OCI-LY3 (cell line): ENCODE results near the gene POLR3B.

Experiments
- H2AFZ ChIP-seq: fragments of 200-600, 300-600 bp; shearing (Covaris generic); 2 replicates; pipeline ENCODE4 v1.6.0; 2014; ENCODE audit warnings: antibody characterized with exemption, low read depth, low read length
- H3K27ac ChIP-seq: fragments of 200-600, 300-600 bp; sonication (generic); 2 replicates; pipeline ENCODE4 v1.5.1; 2014; ENCODE audit warnings: mild to moderate bottlenecking, low read length, moderate library complexity, mixed read lengths
- H3K27me3 ChIP-seq: fragments of 200-600, 300-600 bp; sonication (generic); 2 replicates; pipeline ENCODE4 v1.6.1; 2014; ENCODE audit warnings: low read depth, low read length, mixed read lengths
- H3K36me3 ChIP-seq: fragments of 200-600, 300-600 bp; sonication (generic); replicated peaks from 2 replicates; pipeline ENCODE3; 2014; ENCODE audit warnings: low read depth, low read length, mixed read lengths
- H3K4me1 ChIP-seq: fragments of 300-600, 200-600 bp; sonication (generic); 2 replicates; pipeline ENCODE4 v1.6.1; 2014; ENCODE audit warnings: low read length, mixed read lengths
- H3K4me2 ChIP-seq: fragments of 200-600, 300-600 bp; sonication (generic); 2 replicates; pipeline ENCODE4 v1.6.1; 2014; ENCODE audit warnings: low read length, mixed read lengths
- H3K4me3 ChIP-seq: fragments of 300-600, 200-600 bp; sonication (generic); 2 replicates; pipeline ENCODE4 v1.5.1; 2014; ENCODE audit warnings: antibody characterized with exemption, mild to moderate bottlenecking, low read length, moderate library complexity
- H3K79me2 ChIP-seq: fragments of 300-600, 200-600 bp; shearing (Covaris generic); 2 replicates; pipeline ENCODE4 v1.6.1; 2014; ENCODE audit warnings: mild to moderate bottlenecking, low read length, mixed read lengths
- H3K9ac ChIP-seq: fragments of 300-600, 200-600 bp; shearing (Covaris generic); 2 replicates; pipeline ENCODE4 v1.6.0; 2014; ENCODE audit warnings: mild to moderate bottlenecking, low read length, moderate library complexity
- H3K9me3 ChIP-seq: fragments of 200-600, 300-600 bp; shearing (Covaris generic); 2 replicates; pipeline ENCODE4 v1.6.1; 2014; ENCODE audit warnings: low read length, mixed read lengths; ENCODE audit not compliant: insufficient read depth
- H4K20me1 ChIP-seq: fragments of 200-600, 300-600 bp; sonication (generic); 2 replicates; pipeline ENCODE4 v1.6.1; 2016; ENCODE audit warnings: low read length, mixed read lengths; ENCODE audit not compliant: insufficient read depth
- CTCF ChIP-seq: fragments of 200-600, 300-600 bp; sonication (generic); IDR thresholded peaks from 2 replicates; pipeline ENCODE4 v1.5.1; 2014; ENCODE audit warnings: antibody characterized with exemption, low read length, low read depth
- EZH2phosphoT487 ChIP-seq: fragments of 200-600 bp; shearing (Covaris generic); IDR thresholded peaks from 2 replicates; pipeline ENCODE4 v1.6.1; 2018; ENCODE audit warnings: antibody characterized with exemption, mixed run types, low read depth

Gene POLR3B

GRCh38 chr12:106418970-106419369, 61.4 kb downstream of the POLR3B start:
- no peaks in the 10 kb centered on the region for H3K36me3 ChIP-seq
- no peaks in the 10 kb centered on the region for H4K20me1 ChIP-seq
- no peaks in the 10 kb centered on the region for H3K9me3 ChIP-seq
- no peaks in the 10 kb centered on the region for H3K4me1 ChIP-seq
- no peak overlapping the region for H3K27ac ChIP-seq
- H3K9ac ChIP-seq: no peak overlapping the region
- no peak overlapping the region for H3K4me3 ChIP-seq
- H3K79me2 ChIP-seq: no peaks in the 10 kb centered on the region
- no peaks in the 10 kb centered on the region for H3K27me3 ChIP-seq
- no peak overlapping the region for H2AFZ ChIP-seq
- no peak for TF ChIP-seq CTCF
- TF ChIP-seq EZH2phosphoT487: no peak
- H3K4me2 ChIP-seq: no peak overlapping the region

- no peaks in the 10 kb centered on the region for H3K79me2 ChIP-seq
- H3K9me3 ChIP-seq: no peaks in the 10 kb centered on the region
- no peak overlapping the region for H3K9ac ChIP-seq
- no peak overlapping the region for H3K4me2 ChIP-seq
- H2AFZ ChIP-seq: no peak overlapping the region
- H3K27me3 ChIP-seq: no peaks in the 10 kb centered on the region
- no peaks in the 10 kb centered on the region for H4K20me1 ChIP-seq
- H3K4me3 ChIP-seq: no peak overlapping the region
- TF ChIP-seq CTCF (no peak), EZH2phosphoT487 (no peak)
- H3K36me3 ChIP-seq: no peaks in the 10 kb centered on the region
- H3K4me1 ChIP-seq: no peaks in the 10 kb centered on the region
- H3K27ac ChIP-seq: no peak overlapping the region
These were observed 65.7 kb downstream of the POLR3B start for GRCh38 chr12:106423291-106423690.

GRCh38 chr12:106425061-106425702, 67.6 kb downstream of the POLR3B start:
- Histone ChIP-seq H4K20me1 (no peaks in the 10 kb centered on the region), H3K9ac (no peak overlapping the region), H3K9me3 (no peaks in the 10 kb centered on the region), H3K36me3 (no peaks in the 10 kb centered on the region), H3K4me2 (no peak overlapping the region), H3K27me3 (no peaks in the 10 kb centered on the region), H3K27ac (no peak overlapping the region), H3K4me1 (no peaks in the 10 kb centered on the region), H3K4me3 (no peak overlapping the region), H2AFZ (no peak overlapping the region), H3K79me2 (no peaks in the 10 kb centered on the region)
- TF ChIP-seq EZH2phosphoT487 (no peak), CTCF (no peak)

GRCh38 chr12:106427917-106428316, 70.4 kb downstream of the POLR3B start:
- TF ChIP-seq EZH2phosphoT487 (no peak), CTCF (no peak)

More at GRCh38 chr12:106427917-106428316, 70.4 kb downstream of the POLR3B start:
- no peaks in the 10 kb centered on the region for H4K20me1 ChIP-seq
- H3K27ac ChIP-seq: no peak overlapping the region
- H3K79me2 ChIP-seq: no peaks in the 10 kb centered on the region
- no peak overlapping the region for H3K4me3 ChIP-seq
- no peaks in the 10 kb centered on the region for H3K4me1 ChIP-seq
- no peaks in the 10 kb centered on the region for H3K36me3 ChIP-seq
- no peaks in the 10 kb centered on the region for H3K27me3 ChIP-seq
- no peaks in the 10 kb centered on the region for H3K9me3 ChIP-seq
- H2AFZ ChIP-seq: no peak overlapping the region
- no peak overlapping the region for H3K4me2 ChIP-seq
- no peak overlapping the region for H3K9ac ChIP-seq
